Stimulated activated CD8-positive, alpha-beta memory T cell treated with anti-CD3 and anti-CD28 coated beads, Interleukin-4, amount 100 ng/mL, for 48 hours (primary cell): Measurements from ENCODE around the gene AKR1C2.
"Not testable (repeated sequence)": the region's sequence is repeated elsewhere in the genome, so short reads cannot be mapped to it uniquely, and the experiment has no call there.

Experiments used
- DNase-seq: peaks from one replicate; pipeline ENCODE4 v3.0.0-alpha.2; 2020

The AKR1C2 gene

DNA sequence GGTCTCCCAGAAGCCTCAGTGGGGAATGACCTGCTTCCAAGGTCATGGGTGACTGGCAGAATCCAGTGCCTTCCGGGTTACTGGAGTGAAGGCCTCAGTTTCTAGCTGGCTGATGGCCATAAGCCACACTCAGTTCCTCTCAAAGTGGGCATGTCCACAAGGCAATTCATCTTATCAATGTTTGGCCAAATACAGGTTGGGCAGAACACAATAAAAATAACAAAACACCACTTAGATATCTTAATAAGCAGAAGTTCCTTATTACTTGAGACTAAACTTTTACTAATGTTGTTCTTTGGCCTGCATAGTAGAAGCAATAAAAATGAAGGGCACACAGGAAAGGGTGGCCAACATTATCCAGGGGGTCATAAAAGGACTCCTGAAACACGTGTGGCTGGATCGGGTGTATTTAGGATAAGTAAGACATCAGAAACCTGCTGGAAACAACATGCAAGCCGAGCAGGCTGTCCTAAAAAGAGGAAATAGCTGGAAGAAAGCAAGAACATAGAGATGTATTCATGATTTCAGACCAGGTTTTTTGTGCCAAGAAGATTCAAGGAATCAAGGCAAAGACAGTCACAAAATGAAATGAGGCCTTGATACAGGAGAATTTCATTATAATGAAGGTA is 19.6 kb upstream of the AKR1C2 start:
- DNase-seq = no peak

DNA sequence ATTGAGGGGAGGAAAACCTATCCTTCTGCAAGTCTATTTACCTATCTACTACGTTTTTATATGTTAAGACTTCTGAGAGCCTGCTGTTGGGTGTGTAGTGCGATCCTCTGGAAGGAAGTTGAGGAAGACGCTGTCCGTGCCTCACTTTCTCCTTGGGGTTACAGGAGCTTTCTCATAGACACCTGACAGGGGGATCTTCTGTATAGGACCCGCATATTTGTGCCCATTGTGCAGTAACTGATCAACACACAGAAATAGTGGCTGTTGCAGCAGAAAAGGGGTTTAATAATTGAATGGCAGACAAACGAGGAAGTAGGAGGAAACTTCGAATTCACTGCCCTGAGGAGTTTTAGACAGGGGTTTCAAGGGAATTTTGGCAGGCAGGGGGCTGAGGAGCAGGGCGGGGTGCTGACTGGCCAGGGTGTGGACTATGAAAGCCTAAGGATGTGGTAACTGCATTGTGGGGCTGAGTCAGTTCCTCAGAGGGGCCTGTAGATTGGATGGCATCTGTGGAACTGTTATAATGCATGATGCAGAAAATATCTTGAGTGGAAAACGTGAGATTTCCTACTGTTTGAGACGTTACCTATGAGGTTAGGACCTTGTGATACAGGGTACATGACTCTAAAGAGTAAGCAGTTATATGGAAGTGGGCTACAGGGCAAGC is 18.1 kb upstream of the AKR1C2 start:
- DNase-seq = not testable (repeated sequence)

DNA sequence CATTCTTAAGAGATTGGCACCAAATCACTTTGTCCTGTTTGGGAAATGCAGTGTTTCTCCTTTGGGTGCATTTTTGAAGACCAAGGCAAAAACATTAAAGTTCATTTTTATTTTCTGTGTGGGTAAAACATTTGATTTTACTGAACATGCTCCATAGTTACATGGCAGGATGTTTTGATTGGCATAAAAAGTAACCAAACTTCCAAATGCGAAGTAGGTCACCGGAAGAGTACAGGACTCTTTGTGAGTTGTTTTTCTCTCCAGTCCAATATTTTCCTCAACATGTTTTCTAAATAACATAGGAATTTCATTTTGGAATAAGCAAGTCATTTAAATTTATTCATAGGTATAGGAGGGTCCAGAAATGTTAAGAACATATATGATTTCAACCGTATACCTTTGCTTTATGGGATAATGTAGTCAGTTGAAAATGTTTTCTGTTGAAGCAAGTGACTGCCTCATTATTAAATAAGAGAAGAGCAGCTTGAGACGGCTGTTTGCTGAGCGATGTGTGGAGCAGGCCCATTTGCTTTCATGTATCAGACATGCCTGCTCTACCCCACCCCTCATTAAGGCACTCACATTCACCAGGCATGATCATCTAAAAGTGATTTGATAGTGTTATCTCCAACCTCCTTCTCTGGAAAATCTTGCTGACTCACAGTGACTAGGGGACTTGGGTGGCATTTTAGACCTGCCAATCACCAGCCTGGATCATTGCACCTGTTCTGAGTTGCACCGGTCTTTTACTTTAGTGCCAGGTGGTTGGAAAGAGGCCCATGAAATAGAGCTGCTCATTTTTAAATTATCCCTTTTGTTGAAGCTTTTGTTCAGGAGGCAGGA is 16.3 kb upstream of the AKR1C2 start:
- DNase-seq = not testable (repeated sequence)

DNA sequence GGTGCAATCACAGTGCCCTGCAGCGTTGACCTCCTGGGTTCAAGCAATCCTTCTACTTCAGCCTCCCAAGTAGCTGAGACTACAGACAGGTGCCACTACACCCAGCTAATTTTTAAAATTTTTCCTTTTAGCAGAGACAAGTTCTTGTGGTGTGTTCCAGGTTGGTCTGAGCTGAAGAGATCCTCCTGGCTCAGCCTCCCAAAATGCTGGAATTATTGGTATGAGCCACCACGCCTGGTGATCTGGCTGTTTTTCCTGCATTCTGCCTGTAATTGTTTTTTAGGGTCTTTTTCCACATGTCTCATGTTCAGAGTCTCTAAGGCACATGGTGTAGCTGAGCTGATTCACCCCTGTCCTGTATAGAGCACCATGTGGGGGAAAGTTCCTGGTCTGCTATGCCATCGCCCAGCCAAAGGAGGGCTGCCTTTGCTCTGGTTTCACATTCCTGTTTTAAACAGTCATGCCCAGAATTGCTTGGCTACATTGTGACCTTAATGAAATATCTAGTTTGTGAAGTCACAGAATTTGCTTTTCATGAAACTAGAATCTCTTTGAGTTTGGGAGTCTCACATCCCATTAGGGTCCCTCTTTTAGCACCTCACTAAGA is 15.1 kb upstream of the AKR1C2 start:
- DNase-seq = not testable (repeated sequence)

DNA sequence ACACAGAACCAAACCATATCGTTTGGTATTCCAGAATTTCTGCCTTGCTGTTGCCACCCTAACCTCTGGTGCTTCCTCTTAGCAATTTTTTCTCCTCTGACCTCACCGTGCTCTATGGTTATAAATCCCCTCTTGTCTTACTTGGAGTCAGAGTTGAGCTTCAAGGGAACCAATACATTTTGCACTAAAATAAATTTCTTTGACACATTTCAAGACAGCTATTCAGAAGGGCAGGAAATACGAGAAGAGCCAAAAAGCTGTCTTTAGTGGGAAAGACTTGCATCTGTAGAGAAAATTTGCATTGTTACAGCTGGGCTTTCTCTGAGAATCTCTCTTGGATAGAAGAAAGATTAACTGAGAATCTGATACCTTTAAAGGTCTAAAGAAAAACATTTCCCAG is 14.5 kb upstream of the AKR1C2 start:
- no peak for DNase-seq

DNA sequence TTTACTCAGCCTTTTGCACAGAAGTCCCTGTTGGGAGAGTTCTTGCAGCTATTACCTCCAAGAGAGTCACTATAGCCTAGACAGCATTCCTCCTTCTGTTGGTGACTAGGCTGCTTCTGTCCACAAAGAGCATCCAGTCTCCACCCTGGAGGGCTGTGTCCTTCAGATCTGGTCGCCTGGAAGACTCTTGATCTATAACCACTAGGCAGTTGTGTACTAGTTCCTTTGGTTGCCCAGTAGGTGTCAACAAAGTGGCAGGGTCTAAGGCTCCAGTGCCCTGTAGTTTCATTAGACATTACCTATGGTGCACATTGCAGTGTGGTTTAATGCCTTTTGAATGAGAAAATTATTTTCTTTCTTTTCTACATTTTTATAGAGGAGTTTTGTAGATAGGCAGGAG is 11.3 kb upstream of the AKR1C2 start:
- no peak for DNase-seq

DNA sequence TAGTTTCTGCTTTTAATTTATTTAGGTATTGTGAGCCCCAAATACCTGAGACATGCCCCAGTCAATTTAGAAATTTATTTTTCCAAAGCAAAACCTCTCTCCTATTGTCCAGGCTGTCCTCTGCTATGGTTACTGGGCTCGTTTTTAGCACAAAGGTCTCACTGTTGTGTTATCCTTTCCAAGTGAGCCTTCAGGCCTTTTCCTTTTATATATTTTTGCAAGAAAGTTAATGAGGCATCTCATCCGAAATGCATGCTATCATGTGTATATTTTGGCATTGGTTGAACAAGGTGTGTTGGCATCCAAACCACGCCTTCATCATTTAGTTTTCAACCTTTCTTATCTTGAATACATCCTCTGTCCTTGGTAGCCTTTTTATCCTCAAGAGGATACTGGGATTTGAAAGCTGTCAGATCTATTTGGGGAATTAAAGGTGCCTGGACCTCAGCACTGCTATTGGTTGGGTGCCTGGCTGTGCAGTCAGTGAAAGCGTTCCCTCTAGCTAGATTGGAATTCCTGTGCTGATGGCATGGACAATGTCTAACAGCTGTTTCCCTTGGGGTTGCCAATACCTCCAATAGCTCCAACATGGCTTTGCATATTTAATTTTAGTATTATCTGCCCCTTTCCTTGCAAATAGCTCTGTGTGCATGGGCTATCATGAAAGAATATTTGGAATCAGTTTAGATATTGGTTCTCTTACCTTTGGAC is 10.7 kb upstream of the AKR1C2 start:
- DNase-seq = not testable (repeated sequence)

DNA sequence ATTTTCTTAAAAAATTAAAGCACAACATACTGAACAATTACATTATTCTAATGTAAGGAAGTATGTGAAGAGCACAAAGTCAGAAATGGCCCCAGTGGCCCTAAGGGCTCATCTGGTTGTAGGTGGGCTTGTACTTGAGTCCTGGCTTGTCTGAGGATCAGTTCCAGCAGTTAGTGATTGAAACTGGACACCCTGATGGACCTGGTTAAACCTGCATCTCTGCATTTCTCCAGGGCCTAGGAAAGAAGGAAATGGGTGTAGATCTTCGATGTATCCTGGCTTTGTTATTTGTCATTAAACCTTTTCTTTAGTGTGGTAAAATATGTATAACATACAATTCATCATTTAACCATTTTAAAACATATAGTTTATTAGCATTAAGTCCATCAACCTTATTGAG is 9.7 kb upstream of the AKR1C2 start:
- DNase-seq = no peak

DNA sequence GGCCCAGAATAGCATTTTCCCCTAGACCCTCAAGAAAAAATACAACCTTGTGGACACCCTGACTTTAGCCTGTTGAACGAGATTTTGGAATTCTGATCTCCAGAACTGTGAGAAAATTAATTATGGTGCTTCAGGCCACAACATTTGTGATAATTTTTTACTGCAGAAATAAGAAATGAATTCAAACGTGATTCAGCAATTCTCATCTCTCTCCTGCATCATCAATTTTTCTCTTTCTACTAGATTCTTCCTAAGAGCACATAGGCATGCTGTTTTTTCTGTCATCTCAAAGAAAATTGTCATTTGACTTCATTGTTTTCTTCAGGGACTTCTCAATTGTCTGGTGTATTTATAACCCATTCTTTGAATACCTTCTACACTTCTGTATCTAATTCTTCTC is 8.9 kb upstream of the AKR1C2 start:
- DNase-seq = no peak

DNA sequence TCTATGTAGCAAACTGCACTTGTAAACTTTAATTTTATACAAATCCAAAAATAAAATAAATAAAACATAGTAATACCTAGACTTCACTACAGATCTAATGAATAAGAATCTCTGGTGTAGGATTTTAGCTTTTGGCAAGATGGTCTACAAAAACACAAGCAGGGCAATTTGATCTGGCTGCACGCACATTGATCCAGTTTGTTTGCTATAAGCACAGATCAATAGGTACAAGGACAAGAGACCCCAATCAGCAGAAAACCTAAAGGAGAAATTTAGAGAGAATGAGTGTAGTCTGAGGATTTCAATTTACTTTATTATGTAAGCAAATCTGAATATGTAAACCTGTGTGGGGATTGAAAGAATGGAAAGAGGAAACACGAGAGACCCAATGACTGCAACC is 7.7 kb upstream of the AKR1C2 start:
- not testable (repeated sequence) for DNase-seq

DNA sequence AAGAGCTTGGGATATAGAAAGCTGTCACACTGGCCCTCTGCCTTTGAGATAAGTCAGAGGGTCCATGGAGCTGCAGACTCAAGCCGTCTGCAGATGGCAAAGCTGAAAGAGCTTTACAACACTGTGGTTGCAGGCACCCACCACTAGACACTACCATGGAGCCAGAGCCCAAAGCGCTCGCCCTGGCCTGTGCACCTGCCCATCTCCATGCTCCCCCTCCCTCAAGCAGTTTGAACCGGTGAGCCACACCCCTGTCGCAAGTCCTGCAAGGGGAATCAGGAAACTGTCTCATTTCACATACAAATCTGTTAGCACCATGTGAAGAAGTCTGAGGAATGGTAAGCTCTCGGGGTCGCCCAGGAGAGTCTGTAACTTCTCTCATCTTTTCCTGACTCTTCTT is 6.4 kb upstream of the AKR1C2 start:
- DNase-seq = not testable (repeated sequence)

DNA sequence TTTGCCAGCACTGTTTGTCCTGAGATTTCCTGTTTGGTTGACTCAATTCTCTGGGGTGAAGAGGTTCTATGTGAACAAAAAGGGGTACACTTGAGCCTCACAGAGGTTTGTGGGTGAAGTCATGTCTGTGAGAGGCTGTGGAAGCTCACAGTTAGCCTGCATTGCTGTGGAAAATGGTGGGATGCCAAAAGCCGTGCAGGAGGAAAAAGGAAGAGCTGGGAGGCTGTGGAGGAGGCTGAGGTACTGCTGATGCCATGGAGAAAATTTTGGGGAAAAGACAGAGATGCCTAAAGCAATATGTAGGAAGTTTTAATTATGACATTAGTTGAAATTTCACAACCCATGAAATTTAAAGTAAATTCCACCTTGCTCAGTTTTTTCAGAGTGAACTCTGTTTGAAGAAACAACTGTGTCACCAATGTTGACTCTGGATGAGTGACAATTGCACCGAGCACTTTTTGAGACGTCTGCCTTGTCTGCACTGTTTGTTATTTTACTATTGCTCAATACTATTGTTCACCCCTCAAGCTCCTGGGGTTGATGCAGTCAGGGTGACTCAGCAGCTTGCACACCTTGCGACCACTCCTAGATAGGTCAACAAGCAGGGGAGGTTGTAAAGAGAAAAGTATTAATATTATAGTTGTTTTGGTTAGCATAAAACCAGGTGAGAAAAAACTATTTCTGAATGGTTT is 5.3 kb upstream of the AKR1C2 start:
- DNase-seq = not testable (repeated sequence)

DNA sequence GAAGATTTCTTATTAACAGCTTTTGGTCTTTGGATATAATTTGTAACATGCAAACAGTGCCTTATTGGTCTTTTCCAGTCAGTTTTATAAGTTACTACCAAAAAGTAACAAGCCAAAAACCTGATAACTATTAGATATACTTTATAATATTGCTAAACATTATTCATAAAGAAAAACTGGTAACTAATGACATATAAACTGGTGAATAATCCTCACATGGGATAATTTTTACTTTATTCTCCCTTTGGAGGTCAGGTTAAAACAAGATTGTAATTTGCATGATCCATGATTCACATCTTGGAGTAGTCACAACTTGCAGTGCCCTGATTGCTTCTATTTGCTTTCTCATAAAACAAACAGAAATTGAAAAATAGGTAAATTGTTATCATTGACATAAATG is 844 bp upstream of the AKR1C2 start:
- not testable (repeated sequence) for DNase-seq

DNA sequence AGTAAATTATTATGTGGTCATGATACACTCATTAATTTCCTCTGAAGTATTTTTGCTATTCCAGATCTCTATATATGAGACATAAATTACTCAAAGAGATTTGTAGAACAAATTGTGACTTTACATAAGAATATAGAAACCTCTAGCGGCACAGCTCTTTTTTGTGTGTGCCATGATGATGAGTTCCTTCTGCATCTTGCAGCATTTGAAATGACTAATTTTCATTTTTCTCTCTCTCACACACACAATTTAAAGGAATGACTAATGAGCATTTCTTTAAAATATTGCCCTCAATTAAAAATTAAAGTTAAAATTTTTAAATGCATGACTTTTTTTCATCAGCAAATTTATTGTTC is 351 bp upstream of the AKR1C2 start:
- DNase-seq = not testable (repeated sequence)

DNA sequence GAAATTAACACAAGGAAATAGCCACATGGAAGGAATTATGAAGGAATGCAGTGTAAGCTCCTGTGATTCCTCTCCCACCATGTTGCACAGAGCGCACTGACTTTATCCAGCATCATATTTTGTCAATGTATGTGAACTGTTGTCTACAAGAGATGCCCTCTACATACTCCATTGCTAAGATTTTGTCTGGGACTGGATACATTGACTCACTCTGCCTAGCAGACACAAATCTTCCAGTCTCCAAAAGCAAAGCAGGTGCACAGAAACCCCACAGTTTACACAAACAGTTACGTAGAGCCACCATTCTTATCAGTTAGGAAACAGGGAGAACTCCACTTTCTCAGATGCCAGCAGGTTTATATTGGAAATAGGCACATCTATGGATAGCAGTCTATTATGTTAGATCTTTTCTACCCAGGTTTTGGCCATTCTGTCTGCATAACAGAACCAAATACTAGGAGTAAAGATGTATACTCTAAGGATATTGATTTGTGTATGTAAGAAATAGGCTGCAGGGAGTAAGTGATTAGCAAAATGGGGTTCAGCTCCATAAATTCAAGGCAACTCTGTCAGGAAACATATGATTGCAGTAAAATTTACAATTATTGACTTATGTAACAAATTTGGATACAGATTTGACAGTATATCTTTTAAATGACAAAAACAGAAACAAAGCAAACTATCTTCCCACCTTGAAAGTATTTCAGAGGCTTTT is 1.5 kb downstream of the AKR1C2 start:
- no peak for DNase-seq

DNA sequence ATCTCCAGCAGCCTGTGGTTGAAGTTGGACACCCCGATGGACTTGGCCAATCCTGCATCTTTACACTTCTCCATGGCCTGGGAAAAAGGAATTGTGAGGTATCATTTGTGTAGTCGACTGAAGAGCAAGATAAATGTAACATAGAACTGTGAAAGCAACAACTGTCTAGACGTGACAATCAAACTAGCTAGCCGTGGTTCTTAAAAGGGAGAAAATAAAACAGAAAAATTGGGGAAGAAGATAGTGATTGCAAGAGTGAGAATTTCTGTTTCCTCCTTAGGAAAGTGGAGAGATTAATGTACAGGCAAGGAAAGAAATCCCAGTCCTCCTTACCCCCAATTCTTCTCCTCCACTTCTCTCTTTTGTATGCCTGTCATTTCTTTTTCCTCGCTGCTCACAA is 5.0 kb downstream of the AKR1C2 start:
- DNase-seq = no peak

DNA sequence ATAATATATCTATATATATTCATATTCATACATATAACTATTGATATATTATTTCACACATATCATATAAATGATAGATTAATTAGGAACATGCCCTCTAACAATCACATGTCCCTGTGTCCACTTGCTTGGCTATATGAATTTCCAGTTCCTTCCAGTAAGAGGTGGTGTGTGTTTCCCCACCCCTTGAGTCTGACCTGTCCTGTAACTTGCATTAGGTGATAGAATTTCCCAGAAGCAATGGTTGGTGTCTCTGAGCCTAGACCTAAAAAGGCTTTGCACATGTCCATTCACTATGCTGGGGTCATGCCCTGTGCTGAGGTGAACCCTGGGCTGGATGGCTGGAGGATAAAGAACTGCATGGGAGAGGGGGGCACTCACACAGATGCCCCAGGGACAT is 9.4 kb downstream of the AKR1C2 start:
- DNase-seq = not testable (repeated sequence)

DNA sequence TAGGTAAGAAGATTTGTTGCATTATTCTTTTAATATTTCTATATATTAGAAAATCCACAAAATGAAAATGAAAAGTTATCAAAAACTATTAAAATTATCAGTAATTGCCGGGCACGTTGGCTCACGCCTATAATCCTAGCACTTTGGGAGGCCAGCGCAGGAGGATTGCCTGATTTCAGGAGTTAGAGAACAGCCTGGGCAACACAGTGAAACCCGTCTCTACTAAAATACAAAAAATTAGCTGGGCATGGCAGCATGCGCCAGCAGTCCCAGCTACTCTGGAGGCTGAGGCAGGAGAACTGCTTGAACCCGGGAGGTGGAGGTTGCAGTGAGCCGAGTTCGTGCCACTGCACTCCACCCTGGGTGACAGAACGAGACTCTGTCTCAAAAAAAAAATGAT is 11.1 kb downstream of the AKR1C2 start:
- not testable (repeated sequence) for DNase-seq

DNA sequence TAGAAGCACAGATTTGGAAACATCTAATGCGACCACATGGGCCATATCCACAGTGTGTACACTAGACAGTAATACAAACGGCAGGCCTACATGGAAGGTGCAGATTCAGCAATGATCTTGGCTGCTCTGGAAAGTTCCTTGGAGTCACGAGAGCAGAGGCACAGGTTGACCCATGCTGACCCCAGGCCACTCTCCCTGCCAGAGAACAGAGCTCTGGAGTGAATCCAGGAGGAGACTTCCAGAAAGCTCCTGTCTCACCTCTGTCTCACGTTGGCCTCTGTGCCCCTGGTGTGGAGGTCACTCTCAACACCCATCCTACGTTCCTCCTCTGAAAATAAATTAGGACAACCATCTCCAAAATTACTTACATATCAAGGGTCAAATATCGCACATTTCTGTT is 12.2 kb downstream of the AKR1C2 start:
- DNase-seq = not testable (repeated sequence)

DNA sequence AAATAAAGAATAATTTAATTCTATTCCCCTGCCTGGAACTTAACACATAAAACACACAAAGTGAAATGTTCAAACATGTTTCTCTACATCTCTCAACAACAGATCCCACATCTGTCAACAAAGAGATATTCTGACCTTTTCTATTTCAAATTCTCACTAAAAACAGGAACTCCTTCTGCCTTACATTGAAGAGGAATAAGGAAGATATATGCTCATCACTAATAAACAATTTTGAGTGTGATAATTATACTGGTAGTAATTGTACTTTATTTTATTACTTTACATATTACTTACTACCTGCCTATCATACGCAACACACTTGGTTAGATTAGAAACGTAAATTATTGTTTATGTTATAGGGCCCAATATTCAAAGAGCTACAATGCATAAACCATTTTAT is 13.4 kb downstream of the AKR1C2 start:
- no peak for DNase-seq

DNA sequence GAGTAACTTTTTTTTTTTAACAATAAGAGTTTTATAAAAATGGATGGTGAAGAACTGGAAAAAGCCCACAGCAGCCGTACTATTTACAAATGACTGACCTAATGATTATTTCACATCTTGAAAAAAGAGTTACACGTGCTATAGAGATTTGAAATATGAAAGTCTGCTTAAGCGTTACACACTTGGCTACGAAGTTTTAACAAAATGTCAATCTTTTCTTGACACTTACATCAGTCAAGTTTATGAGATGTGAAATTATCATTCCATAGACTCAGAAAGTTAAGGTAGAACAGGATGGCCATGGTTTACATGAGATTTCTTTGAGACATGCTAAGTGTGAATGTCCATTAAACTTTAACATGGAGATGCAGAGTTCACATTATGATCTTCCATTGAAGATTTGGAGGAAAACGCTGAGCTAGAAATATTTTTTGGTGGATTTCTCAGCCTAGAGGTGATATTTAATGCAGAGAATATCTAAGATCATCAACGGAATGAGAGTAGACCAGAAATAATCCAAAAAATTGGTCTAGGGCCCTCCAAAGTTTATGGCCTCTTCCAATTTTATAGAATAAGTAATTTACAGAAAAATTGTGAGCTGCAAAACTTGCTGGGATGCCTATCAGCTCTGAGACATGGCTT is 15.5 kb downstream of the AKR1C2 start:
- DNase-seq = not testable (repeated sequence)
